Mesenchymal stem cell (in vitro differentiated cells and primary cell): ENCODE data around the gene SMIM35.

ENCODE experiments used
- DNase-seq: peaks from one replicate; pipeline ENCODE4 v3.0.0-alpha.2; 2013
- H2AFZ ChIP-seq: one replicate; pipeline ENCODE4 v1.6.1; 2013; ENCODE audit warnings: low read depth, mild to moderate bottlenecking, control low read depth, inconsistent platforms, low read length, moderate library complexity
- H2AK5ac ChIP-seq: 2 replicates; pipeline ENCODE4 v1.6.1; 2013; ENCODE audit warnings: low read length, moderate library complexity, mild to moderate bottlenecking, inconsistent platforms; ENCODE audit not compliant: severe bottlenecking
- H2BK120ac ChIP-seq: one replicate; pipeline ENCODE4 v1.6.1; 2013; ENCODE audit warnings: low read depth, mild to moderate bottlenecking, inconsistent platforms, low read length, moderate library complexity
- H2BK12ac ChIP-seq, 2 experiments: one replicate each; pipeline ENCODE4 v1.6.1; 2013; ENCODE audit warnings: inconsistent platforms in 2 of 2, low read length in 2 of 2, mild to moderate bottlenecking in 2 of 2, moderate library complexity in 2 of 2, control low read depth in 1 of 2
- H2BK15ac ChIP-seq: one replicate; pipeline ENCODE4 v1.6.1; 2013; ENCODE audit warnings: mild to moderate bottlenecking, low read depth, inconsistent platforms; ENCODE audit not compliant: poor library complexity, severe bottlenecking
- H2BK5ac ChIP-seq: 2 replicates; pipeline ENCODE4 v1.6.1; 2013; ENCODE audit warnings: low read depth, mild to moderate bottlenecking, low read length, control low read depth, inconsistent platforms; ENCODE audit not compliant: poor library complexity, severe bottlenecking
- H3K14ac ChIP-seq, 2 experiments: one replicate each; pipeline ENCODE4 v1.6.1; 2013; ENCODE audit warnings: inconsistent platforms in 2 of 2, low read length in 2 of 2, control low read depth in 1 of 2, mild to moderate bottlenecking in 1 of 2, moderate library complexity in 1 of 2
- H3K18ac ChIP-seq, 2 experiments: one replicate each; pipeline ENCODE4 v1.6.1; 2013; ENCODE audit warnings: inconsistent platforms in 2 of 2, low read length in 2 of 2, control low read depth in 1 of 2, low read depth in 1 of 2, mild to moderate bottlenecking in 1 of 2
- H3K23ac ChIP-seq, 2 experiments: one replicate each; pipeline ENCODE4 v1.6.1; 2013; ENCODE audit warnings: inconsistent platforms in 2 of 2, low read length in 2 of 2, mild to moderate bottlenecking in 2 of 2, moderate library complexity in 2 of 2, control low read depth in 1 of 2
- H3K27ac ChIP-seq: 2 replicates; pipeline ENCODE4 v1.5.1; 2013; ENCODE audit warnings: mild to moderate bottlenecking, moderate library complexity, low read length, control low read depth, inconsistent platforms; ENCODE audit not compliant: poor library complexity, severe bottlenecking
- H3K27me3 ChIP-seq, 2 experiments: 2 replicates each; pipeline versions ENCODE4 v1.6.1 to v1.7.0; 2013; ENCODE audit warnings: low read length in 2 of 2, mild to moderate bottlenecking in 2 of 2, moderate library complexity in 2 of 2, control low read depth in 1 of 2, inconsistent platforms in 1 of 2; ENCODE audit not compliant: control insufficient read depth in 1 of 2, insufficient read depth in 1 of 2
- H3K36me3 ChIP-seq, 2 experiments: 2 replicates each; pipeline versions ENCODE4 v1.6.1 to v1.7.0; 2013; ENCODE audit warnings: low read length in 2 of 2, control low read depth in 1 of 2, inconsistent platforms in 1 of 2, low read depth in 1 of 2, mild to moderate bottlenecking in 1 of 2; ENCODE audit not compliant: insufficient read depth in 2 of 2, control insufficient read depth in 1 of 2
- H3K4ac ChIP-seq, 2 experiments: one replicate each; pipeline ENCODE4 v1.6.1; 2013; ENCODE audit warnings: inconsistent platforms in 2 of 2, low read length in 2 of 2, mild to moderate bottlenecking in 2 of 2, moderate library complexity in 2 of 2, control low read depth in 1 of 2, low read depth in 1 of 2
- H3K4me1 ChIP-seq: 2 replicates; pipeline ENCODE4 v1.6.1; 2013; ENCODE audit warnings: low read depth, low read length, control low read depth; ENCODE audit not compliant: control insufficient read depth, insufficient read depth
- H3K4me2 ChIP-seq: 2 replicates; pipeline ENCODE4 v1.6.1; 2013; ENCODE audit warnings: low read length, mild to moderate bottlenecking, inconsistent platforms; ENCODE audit not compliant: poor library complexity, severe bottlenecking
- H3K4me3 ChIP-seq, 2 experiments: 2 replicates each; pipeline versions ENCODE4 v1.5.1 to v1.7.0; 2013; ENCODE audit warnings: low read length in 2 of 2, mild to moderate bottlenecking in 2 of 2, control low read depth in 1 of 2, low read depth in 1 of 2; ENCODE audit not compliant: insufficient read depth in 1 of 2
- H3K79me1 ChIP-seq: replicated peaks from 2 replicates; pipeline ENCODE4 v1.6.1; 2013; ENCODE audit warnings: mild to moderate bottlenecking, control low read depth, low read length, inconsistent platforms; ENCODE audit not compliant: poor library complexity, severe bottlenecking
- H3K9ac ChIP-seq: 2 replicates; pipeline ENCODE4 v1.7.0; 2013; ENCODE audit warnings: mild to moderate bottlenecking, low read length, moderate library complexity
- H3K9me3 ChIP-seq: 2 replicates; pipeline ENCODE4 v1.7.0; 2013; ENCODE audit warnings: mild to moderate bottlenecking, low read length; ENCODE audit not compliant: control insufficient read depth
- H4K8ac ChIP-seq: one replicate; pipeline ENCODE4 v1.6.1; 2013; ENCODE audit warnings: inconsistent platforms, mild to moderate bottlenecking, low read length, moderate library complexity
- H4K91ac ChIP-seq: one replicate; pipeline ENCODE4 v1.6.1; 2013; ENCODE audit warnings: mild to moderate bottlenecking, low read length, inconsistent platforms
- WGBS: methylation state at CpG from one replicate; pipeline ENCODE4 v1.1.7; 2013; ENCODE audit warnings: mixed read lengths; 5-methylcytosine and 5-hydroxymethylcytosine counted together

SMIM35 gene

DNA sequence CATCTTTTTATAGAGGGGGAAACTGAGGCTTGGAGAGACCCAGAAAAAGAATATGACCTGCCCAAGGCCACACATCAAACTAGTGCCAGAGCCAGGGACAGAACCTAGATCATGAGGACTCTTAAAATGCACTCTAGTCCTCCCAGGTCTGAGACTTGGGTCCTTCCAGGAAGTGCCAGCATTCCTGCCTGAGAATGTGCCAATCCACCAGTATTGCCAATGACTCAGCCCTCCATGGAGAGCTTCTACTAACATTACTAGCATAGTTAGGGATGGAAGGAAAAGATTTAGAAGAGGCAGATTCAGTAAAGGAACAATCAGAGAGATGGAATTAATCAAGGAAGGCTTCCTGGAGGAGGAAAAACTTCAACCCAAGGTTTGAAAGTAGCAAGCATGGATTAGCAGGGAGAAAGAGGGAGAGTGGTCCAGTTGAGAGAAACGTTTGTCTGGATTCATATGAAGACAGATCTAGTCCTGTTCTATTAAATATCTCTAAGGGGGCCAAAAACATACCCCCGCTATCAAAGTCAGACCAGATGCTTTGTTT lies 20.1 kb upstream of the SMIM35 start:
- Histone ChIP-seq H3K9me3 (no peaks in the 10 kb centered on the region), H3K4ac (no peak overlapping the region), H4K8ac (no peak overlapping the region), H2AK5ac (no peak overlapping the region), H3K9ac (no peak overlapping the region), H2BK15ac (no peak overlapping the region), H3K79me1 (no peaks in the 10 kb centered on the region), H2BK120ac (no peak overlapping the region), H3K27me3 (peaks cover 25 to 46% of the 10 kb centered on the region in 2 experiments), H2BK5ac (no peak overlapping the region), H3K4me2 (no peak overlapping the region), H3K36me3 (no peaks in the 10 kb centered on the region), H3K14ac (no peak overlapping the region), H3K27ac (no peak overlapping the region), H3K4me1 (no peaks in the 10 kb centered on the region), H3K4me3 (no peak overlapping the region), H4K91ac (no peak overlapping the region), H3K23ac (no peak overlapping the region), H2AFZ (no peak overlapping the region), H3K18ac (no peak overlapping the region), H2BK12ac (no peak overlapping the region)
- 80% methylated on average over 1 of the region's 2 CpGs for WGBS
- no peak for DNase-seq

DNA sequence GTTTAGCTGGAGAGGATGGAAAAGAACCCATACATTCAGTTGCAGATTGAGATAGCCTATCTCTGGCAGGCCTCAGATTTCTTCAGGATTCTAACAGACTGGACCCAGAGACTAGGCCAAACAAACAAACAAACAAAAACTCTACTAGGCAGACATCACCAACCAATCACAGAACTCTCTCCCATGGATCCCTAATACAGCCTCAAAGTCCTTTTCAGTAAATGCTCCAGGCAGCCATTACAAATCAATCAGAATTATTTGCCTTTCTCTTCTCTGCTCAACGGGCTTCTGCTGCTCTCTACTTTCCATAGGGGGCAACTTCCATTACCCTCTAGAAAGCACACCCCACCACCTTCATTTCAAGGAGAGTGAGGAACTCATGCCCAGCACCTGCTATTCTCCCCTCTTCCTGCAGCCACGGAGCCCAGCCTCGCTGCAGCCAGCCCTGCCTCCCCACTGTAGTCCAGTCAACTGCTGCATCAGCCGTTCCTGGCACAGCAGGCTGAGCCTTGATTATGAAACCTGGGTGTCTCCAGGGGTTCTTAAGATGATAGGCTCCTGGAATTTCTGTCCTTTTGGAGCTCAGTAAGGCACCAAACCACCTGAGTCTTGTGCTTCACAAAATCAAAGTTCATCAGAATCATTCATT lies 19.0 kb upstream of the SMIM35 start:
- Histone ChIP-seq H3K9ac (no peak overlapping the region), H2BK15ac (no peak overlapping the region), H3K79me1 (no peaks in the 10 kb centered on the region), H2BK120ac (no peak overlapping the region), H3K18ac (no peak overlapping the region), H3K14ac (no peak overlapping the region), H2AK5ac (no peak overlapping the region), H3K4me2 (no peak overlapping the region), H3K23ac (no peak overlapping the region), H2BK12ac (no peak overlapping the region), H3K27ac (no peak overlapping the region), H3K4me1 (no peaks in the 10 kb centered on the region), H3K9me3 (no peaks in the 10 kb centered on the region), H3K4ac (no peak overlapping the region), H3K27me3 (peaks cover 27 to 46% of the 10 kb centered on the region in 2 experiments), H4K91ac (no peak overlapping the region), H4K8ac (no peak overlapping the region), H2BK5ac (no peak overlapping the region), H3K4me3 (no peak overlapping the region), H3K36me3 (no peaks in the 10 kb centered on the region), H2AFZ (no peak overlapping the region)
- DNase-seq = no peak
- 63% methylated on average over 4 of the region's 4 CpGs for WGBS

DNA sequence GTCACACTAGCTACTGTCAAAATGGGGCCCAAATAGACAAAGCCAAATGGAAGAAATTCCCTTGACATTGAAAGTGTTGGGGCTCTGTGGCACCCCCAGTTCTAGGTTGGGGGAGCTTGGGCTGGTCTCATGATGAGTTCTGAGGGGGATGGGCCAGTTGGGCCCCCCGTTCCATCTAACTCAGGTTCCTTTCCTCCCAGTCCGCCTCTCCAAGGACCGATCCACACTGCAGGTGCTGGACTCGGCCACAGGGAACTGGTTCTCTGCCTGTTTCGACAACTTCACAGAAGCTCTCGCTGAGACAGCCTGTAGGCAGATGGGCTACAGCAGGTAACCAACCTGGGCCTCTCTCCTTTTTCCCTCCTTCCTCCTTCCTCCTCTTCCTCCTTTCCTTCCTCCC lies 17.7 kb upstream of the SMIM35 start:
- H4K8ac ChIP-seq = no peak overlapping the region
- H3K23ac ChIP-seq = no peak overlapping the region
- peaks cover 39 to 51% of the 10 kb centered on the region in 2 experiments for H3K27me3 ChIP-seq
- H2AFZ ChIP-seq = no peak overlapping the region
- H3K36me3 ChIP-seq = no peaks in the 10 kb centered on the region
- no peak overlapping the region for H2BK15ac ChIP-seq
- H2AK5ac ChIP-seq = no peak overlapping the region
- no peak overlapping the region for H3K4me3 ChIP-seq
- no peaks in the 10 kb centered on the region for H3K79me1 ChIP-seq
- H3K9ac ChIP-seq = no peak overlapping the region
- H4K91ac ChIP-seq = no peak overlapping the region
- no peaks in the 10 kb centered on the region for H3K4me1 ChIP-seq
- no peak overlapping the region for H3K27ac ChIP-seq
- no peak overlapping the region for H3K18ac ChIP-seq
- WGBS = 82% methylated on average over 6 of the region's 6 CpGs
- H3K4me2 ChIP-seq = no peak overlapping the region
- DNase-seq = no peak
- no peak overlapping the region for H2BK5ac ChIP-seq
- H2BK120ac ChIP-seq = no peak overlapping the region
- H3K14ac ChIP-seq = no peak overlapping the region
- no peaks in the 10 kb centered on the region for H3K9me3 ChIP-seq
- H3K4ac ChIP-seq = no peak overlapping the region
- H2BK12ac ChIP-seq = no peak overlapping the region

DNA sequence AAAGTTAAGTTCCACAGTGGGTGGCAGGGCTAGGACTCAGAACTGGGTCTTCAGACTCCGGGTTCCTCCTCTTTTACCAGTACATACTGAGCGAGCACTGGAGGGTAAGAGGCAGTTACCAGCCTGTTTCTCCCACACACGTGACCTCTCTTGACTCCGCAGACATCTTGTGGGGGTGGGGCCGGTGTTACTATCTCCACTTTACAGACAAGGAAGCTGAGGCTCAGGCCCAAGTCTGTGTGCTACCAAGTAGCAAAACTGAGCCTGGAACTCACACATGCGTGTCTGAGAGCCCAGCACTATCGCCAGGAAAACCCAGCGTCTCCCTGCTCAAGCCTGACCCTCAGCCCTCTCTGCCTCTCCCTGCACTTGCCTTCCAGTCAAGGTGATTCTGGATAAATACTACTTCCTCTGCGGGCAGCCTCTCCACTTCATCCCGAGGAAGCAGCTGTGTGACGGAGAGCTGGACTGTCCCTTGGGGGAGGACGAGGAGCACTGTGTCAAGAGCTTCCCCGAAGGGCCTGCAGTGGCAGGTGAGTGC lies 16.0 kb upstream of the SMIM35 start:
- Histone ChIP-seq H2BK120ac (no peak overlapping the region), H4K8ac (no peak overlapping the region), H4K91ac (no peak overlapping the region), H3K9ac (no peak overlapping the region), H3K23ac (no peak overlapping the region), H3K9me3 (no peaks in the 10 kb centered on the region), H3K18ac (no peak overlapping the region), H3K4me2 (no peak overlapping the region), H2AFZ (no peak overlapping the region), H3K36me3 (no peaks in the 10 kb centered on the region), H3K79me1 (no peaks in the 10 kb centered on the region), H2AK5ac (no peak overlapping the region), H2BK5ac (no peak overlapping the region), H3K4me1 (no peaks in the 10 kb centered on the region), H2BK12ac (no peak overlapping the region), H3K27ac (no peak overlapping the region), H3K14ac (no peak overlapping the region), H3K27me3 (peaks cover 42 to 51% of the 10 kb centered on the region in 2 experiments), H2BK15ac (no peak overlapping the region), H3K4ac (no peak overlapping the region), H3K4me3 (no peak overlapping the region)
- WGBS = 75% methylated on average over 13 of the region's 13 CpGs
- DNase-seq = no peak
